SK-N-SH (cell line): ENCODE measurements around the gene SIRT2.

ENCODE experiments used
- CHD2 ChIP-seq: fragments of 150-350 bp; IDR thresholded peaks from 2 replicates; pipeline ENCODE4 v1.6.1; 2018; ENCODE audit warnings: low read length; ENCODE audit not compliant: partially characterized antibody
- MXI1 ChIP-seq: IDR thresholded peaks from 2 replicates; pipeline ENCODE4 v1.6.1; 2012; ENCODE audit warnings: mild to moderate bottlenecking, low read depth, low read length, improper control_type of control experiment
- POLR2AphosphoS5 ChIP-seq: IDR thresholded peaks from 2 replicates; pipeline ENCODE4 v1.6.1; 2012; ENCODE audit warnings: low read depth, low read length
- RAD21 ChIP-seq: IDR thresholded peaks from 2 replicates; pipeline ENCODE4 v1.6.1; 2012; ENCODE audit warnings: mild to moderate bottlenecking, low read length
- TCF12 ChIP-seq: IDR thresholded peaks from 2 replicates; pipeline ENCODE4 v1.4.0; 2012
- TF ChIP-seq, protein P1 (sequence below): fragments of 200-600 bp; sonication (generic); IDR thresholded peaks from 2 replicates; pipeline ENCODE4 v1.6.1; 2017; ENCODE audit warnings: antibody characterized with exemption, mild to moderate bottlenecking, moderate library complexity

- TF ChIP-seq RAD21 (no peak), MXI1 (no peak), POLR2AphosphoS5 (no peak), CHD2 (no peak), TCF12 (no peak)
- TF ChIP-seq, protein P1, sequence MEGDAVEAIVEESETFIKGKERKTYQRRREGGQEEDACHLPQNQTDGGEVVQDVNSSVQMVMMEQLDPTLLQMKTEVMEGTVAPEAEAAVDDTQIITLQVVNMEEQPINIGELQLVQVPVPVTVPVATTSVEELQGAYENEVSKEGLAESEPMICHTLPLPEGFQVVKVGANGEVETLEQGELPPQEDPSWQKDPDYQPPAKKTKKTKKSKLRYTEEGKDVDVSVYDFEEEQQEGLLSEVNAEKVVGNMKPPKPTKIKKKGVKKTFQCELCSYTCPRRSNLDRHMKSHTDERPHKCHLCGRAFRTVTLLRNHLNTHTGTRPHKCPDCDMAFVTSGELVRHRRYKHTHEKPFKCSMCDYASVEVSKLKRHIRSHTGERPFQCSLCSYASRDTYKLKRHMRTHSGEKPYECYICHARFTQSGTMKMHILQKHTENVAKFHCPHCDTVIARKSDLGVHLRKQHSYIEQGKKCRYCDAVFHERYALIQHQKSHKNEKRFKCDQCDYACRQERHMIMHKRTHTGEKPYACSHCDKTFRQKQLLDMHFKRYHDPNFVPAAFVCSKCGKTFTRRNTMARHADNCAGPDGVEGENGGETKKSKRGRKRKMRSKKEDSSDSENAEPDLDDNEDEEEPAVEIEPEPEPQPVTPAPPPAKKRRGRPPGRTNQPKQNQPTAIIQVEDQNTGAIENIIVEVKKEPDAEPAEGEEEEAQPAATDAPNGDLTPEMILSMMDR: no peak
Measured at GRCh38 chr19:38869160-38869835, 30.1 kb downstream of the SIRT2 start.
